Measurements from ENCODE around the gene UPK3BL2. TPM values are rescaled to one million over a fixed set of nuclear protein-coding genes. Genes with fewer than 3 reads are reported as not detected.
"Not testable (repeated sequence)": the region's sequence is repeated elsewhere in the genome, so short reads cannot be mapped to it uniquely, and the experiment has no call there.

The UPK3BL2 gene
- total and polyA plus RNA-seq, 9 of the 15 experiments (the other 6 are each of a cell fraction or from before 2014, with no cell fraction given): 0.77 to 24.8 (median 6.9) TPM; not detected in 1

DNA sequence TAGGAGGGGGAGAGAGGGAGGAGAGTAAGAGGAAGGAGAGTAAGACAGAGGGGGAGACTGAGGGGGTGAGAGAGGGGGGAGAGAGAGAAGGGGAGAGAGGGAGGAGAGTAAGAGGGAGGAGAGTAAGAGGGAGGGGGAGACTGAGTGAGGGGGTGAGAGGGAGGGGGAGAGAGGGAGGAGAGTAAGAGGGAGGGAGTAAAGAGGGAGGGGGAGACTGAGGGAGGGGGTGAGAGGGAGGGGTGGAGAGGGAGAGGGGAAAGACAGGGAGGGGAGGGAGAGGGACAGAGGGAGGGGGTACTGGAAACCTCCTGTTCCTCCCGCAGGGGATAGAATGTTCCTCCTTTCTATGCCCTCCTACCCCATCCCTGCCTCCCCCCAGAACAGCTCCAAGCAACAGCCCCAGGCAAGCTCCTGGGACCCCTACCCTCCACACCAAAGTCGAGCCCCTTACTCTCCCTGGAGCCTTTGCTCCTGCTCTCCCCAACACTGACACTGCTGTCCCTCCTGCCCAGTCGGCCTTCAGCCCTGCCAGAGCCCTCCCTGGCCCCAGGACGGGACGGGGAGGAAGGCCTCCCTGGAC, 30.8 kb downstream of the UPK3BL2 start (continued):
- TF ChIP-seq, protein P1, sequence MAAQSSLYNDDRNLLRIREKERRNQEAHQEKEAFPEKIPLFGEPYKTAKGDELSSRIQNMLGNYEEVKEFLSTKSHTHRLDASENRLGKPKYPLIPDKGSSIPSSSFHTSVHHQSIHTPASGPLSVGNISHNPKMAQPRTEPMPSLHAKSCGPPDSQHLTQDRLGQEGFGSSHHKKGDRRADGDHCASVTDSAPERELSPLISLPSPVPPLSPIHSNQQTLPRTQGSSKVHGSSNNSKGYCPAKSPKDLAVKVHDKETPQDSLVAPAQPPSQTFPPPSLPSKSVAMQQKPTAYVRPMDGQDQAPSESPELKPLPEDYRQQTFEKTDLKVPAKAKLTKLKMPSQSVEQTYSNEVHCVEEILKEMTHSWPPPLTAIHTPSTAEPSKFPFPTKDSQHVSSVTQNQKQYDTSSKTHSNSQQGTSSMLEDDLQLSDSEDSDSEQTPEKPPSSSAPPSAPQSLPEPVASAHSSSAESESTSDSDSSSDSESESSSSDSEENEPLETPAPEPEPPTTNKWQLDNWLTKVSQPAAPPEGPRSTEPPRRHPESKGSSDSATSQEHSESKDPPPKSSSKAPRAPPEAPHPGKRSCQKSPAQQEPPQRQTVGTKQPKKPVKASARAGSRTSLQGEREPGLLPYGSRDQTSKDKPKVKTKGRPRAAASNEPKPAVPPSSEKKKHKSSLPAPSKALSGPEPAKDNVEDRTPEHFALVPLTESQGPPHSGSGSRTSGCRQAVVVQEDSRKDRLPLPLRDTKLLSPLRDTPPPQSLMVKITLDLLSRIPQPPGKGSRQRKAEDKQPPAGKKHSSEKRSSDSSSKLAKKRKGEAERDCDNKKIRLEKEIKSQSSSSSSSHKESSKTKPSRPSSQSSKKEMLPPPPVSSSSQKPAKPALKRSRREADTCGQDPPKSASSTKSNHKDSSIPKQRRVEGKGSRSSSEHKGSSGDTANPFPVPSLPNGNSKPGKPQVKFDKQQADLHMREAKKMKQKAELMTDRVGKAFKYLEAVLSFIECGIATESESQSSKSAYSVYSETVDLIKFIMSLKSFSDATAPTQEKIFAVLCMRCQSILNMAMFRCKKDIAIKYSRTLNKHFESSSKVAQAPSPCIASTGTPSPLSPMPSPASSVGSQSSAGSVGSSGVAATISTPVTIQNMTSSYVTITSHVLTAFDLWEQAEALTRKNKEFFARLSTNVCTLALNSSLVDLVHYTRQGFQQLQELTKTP (IDR thresholded peaks at IDR 0.05; ENCODE audit: low read depth in 1 of 2, partially characterized antibody in 2 of 2): peak in 1 of 2 experiments; percentile 51
- peak; percentile 70 for TF ChIP-seq EGR1 (conservative IDR thresholded peaks at IDR 0.05)
- TF ChIP-seq KDM4B (IDR thresholded peaks at IDR 0.05; ENCODE audit: borderline replicate concordance in 2 of 2, low read depth in 1 of 2): 0 out of 4 replicates have a peak, but pooled peaks of 1 of the 2 experiments have one; percentile 42
- TF ChIP-seq, protein P2, sequence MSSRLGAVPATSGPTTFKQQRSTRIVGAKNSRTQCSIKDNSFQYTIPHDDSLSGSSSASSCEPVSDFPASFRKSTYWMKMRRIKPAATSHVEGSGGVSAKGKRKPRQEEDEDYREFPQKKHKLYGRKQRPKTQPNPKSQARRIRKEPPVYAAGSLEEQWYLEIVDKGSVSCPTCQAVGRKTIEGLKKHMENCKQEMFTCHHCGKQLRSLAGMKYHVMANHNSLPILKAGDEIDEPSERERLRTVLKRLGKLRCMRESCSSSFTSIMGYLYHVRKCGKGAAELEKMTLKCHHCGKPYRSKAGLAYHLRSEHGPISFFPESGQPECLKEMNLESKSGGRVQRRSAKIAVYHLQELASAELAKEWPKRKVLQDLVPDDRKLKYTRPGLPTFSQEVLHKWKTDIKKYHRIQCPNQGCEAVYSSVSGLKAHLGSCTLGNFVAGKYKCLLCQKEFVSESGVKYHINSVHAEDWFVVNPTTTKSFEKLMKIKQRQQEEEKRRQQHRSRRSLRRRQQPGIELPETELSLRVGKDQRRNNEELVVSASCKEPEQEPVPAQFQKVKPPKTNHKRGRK (tag; IDR thresholded peaks at IDR 0.05): peak; percentile 60; the same call in 1 of the 2 replicates
- peak; percentile 70; the same call in 1 of the 2 replicates for TF ChIP-seq ZBTB7A (IDR thresholded peaks at IDR 0.05; ENCODE audit: borderline replicate concordance, control insufficient read depth, low read depth, low read length)
- peak; percentile 61 for TF ChIP-seq RBM22 (IDR thresholded peaks at IDR 0.05; ENCODE audit: low read depth, low read length, poor library complexity, severe bottlenecking)

DNA sequence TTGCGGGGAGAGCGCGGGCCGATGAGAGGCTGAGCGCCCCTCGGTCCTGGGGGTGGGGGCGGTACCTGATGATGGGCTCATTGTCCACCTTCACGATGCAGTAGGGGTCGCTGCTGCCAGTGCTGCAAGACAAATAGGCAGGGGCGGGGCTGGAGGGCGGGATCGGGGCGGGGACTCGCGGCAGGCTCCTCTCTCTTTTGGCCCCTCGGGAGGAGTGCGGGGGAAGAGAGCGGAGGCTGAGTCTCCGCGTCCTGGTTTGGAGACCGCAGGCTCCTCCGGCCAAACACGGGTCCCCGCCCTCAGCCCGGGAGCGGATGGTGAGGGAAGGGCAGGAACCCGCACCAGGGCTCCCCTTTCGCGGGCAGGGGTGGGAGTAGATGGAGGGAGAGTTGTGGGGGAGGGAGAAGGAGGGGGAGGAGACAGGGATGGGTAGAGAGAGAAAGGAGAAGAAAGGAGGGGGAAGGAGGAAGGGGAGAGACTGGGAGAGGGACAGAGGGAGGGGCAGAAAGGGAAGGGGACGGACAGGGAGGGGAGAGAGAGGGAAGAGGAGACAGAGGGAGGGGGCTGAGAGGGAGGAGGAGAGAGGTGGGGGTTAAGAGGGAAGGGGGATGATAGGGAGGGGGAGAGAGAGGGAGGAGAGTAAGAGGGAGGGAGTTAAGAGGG, 31.5 kb downstream of the UPK3BL2 start:
- H4K20me1 ChIP-seq (replicated peaks; ENCODE audit: control insufficient read depth, insufficient read depth, low read length); H3K36me3 ChIP-seq (ENCODE audit: control insufficient read depth, insufficient read depth, low read length); BruUV-seq (replicated peaks); H3K27ac ChIP-seq (ENCODE audit: extremely low read depth, low read depth, low read length); in situ Hi-C loops (cut with MboI); H3K79me2 ChIP-seq (ENCODE audit: control insufficient read depth, insufficient read depth, low read length); H3K27me3 ChIP-seq (ENCODE audit: control insufficient read depth in 2 of 2, insufficient read depth in 2 of 2, low read length in 2 of 2); H3K9ac ChIP-seq (ENCODE audit: insufficient read depth in 1 of 2, low read depth in 2 of 2, low read length in 2 of 2); H3K9me3 ChIP-seq (replicated peaks; ENCODE audit: control insufficient read depth, insufficient read depth, low read depth, low read length); H3K4me2 ChIP-seq (ENCODE audit: insufficient read depth, low read length); POLR2A ChIA-PET; DNase-seq (ENCODE audit: extremely low read depth in 1 of 4, low spot score in 3 of 4); H3K9me1 ChIP-seq (ENCODE audit: control insufficient read depth, insufficient read depth, low read length); intact Hi-C loops (cut with micrococcal nuclease); H2AFZ ChIP-seq (ENCODE audit: low read depth, low read length); CTCF ChIA-PET (ENCODE audit: low intra/inter-chr PET ratio): not testable (repeated sequence)
- WGBS (ENCODE audit: insufficient coverage, low coverage, missing lambda C conversion rate): no CpG with 5 or more reads among the region's 30 CpGs
- FAIRE-seq: peak; percentile 92
- peak; percentile 90 for ATAC-seq
- Histone ChIP-seq H3K4me3 (peak overlapping the region; percentile 31; the same call in 1 of the 2 replicates), H3K4me1 (replicated peaks in 1 of 2; ENCODE audit: control insufficient read depth in 2 of 2, insufficient read depth in 2 of 2, low read length in 2 of 2) (peaks cover 3 to 11% of the 10 kb centered on the region in 2 experiments; a peak in 4 of 5 replicates)
